Ovary (tissue), 9 donors: ENCODE measurements around the gene PPIF. TPM values are rescaled to one million over a fixed set of nuclear protein-coding genes. Genes with fewer than 3 reads are reported as not detected.
A peak's percentile ranks its signal among the peaks of the same experiment; 100 is the strongest.

ENCODE experiments used
- DNase-seq, 5 donors: peaks; one replicate each; pipeline ENCODE4 v3.0.0-alpha.2; 2019 to 2020
- H3K27ac ChIP-seq, 2 donors: fragments of 200-600 bp; one replicate each; pipeline versions ENCODE4 v1.5.1 to v1.8.0; 2019 to 2022
- H3K27me3 ChIP-seq: fragments of 200-600 bp; one replicate; pipeline ENCODE4 v1.8.0; 2022
- H3K36me3 ChIP-seq: fragments of 200-600 bp; sonication (generic); one replicate; pipeline ENCODE4 v1.5.1; 2019
- H3K4me1 ChIP-seq: one replicate; pipeline ENCODE4 v1.8.1; 2013; ENCODE audit warnings: mild to moderate bottlenecking, moderate library complexity; ENCODE audit not compliant: insufficient read depth
- H3K4me3 ChIP-seq: fragments of 200-600 bp; sonication (generic); one replicate; pipeline ENCODE4 v1.5.1; 2017
- H3K9me3 ChIP-seq, 2 donors: fragments of 200-600 bp in 1 of 2; sonication (generic) in 1 of 2; one replicate each; pipeline versions ENCODE4 v1.5.1 to v1.8.1; 2013 to 2019; ENCODE audit warnings: mild to moderate bottlenecking in 1 of 2, moderate library complexity in 1 of 2
- CTCF ChIP-seq, 3 donors: fragments of 450-650 bp in 2 of 3; fragments of 200-600 bp in 1 of 3; IDR thresholded peaks; one replicate each; pipeline versions ENCODE4 v1.5.1 to v1.8.0; 2016 to 2022; ENCODE audit warnings: antibody characterized with exemption in 3 of 3, mild to moderate bottlenecking in 1 of 3
- EP300 ChIP-seq: sonication (generic); formaldehyde crosslinking; IDR thresholded peaks from one replicate; pipeline ENCODE4 v1.6.1; 2017; ENCODE audit warnings: antibody characterized with exemption
- POLR2A ChIP-seq: fragments of 450-650 bp; IDR thresholded peaks from one replicate; pipeline ENCODE4 v1.6.1; 2017; ENCODE audit warnings: antibody characterized with exemption, mild to moderate bottlenecking, moderate library complexity
- WGBS, 3 donors: extraction: QIAGEN DNeasy Blood & Tissue Kit in 1 of 3; methylation state at CpG; one replicate each; pipeline versions ENCODE4 v1.1.5 to v1.1.7; 2013 to 2017; 5-methylcytosine and 5-hydroxymethylcytosine counted together
- intact Hi-C, 4 donors: fragments of 100-400 bp; cut with DNase I; formaldehyde crosslinking; loops; one replicate each; pipeline versions ENCODE4 v1.11.0 to v1.15.1; 2022 to 2023
- polyA plus RNA-seq, 2 donors: library from polyadenylated mRNA; stranded (reverse); fragments of 200-250 nt in 1 of 2; fragments of 350-450 nt in 1 of 2; fragmentation: Illumina TruSeq in 1 of 2; extraction: RNeasy Lipid Tissue Mini Kit (QIAGEN cat#74804) in 1 of 2; gene quantifications; one replicate each; pipeline ENCODE4 v1.2.3, GENCODE V29; 2013 to 2014
- total RNA-seq, 7 donors: library from RNA; depleted of rRNA in 2 of 7; stranded (reverse); fragments of >200 nt in 2 of 7; fragmentation: NEBNext Ultra II Directional in 3 of 7; extraction: Animal tissue kit (Norgen Biotek cat#: 25700) in 3 of 7; gene quantifications; one replicate each; pipeline versions ENCODE4 v1.1.0 to v1.2.4, GENCODE V29; 2016 to 2023
- donor health status: DM: no; HTN: no; CAD: no; lungs with moderate emphysema.
- donor health status: DM: no; HTN: no; CAD: no.
- donor health status: Bipolar disorder and iron deficiency.
- donor health status: DM: yes; HTN: yes; CAD: no.
- donor health status: DM: no; HTN: no; CAD: no.
- donor health status: DM: yes; HTN: yes; CAD: no.

PPIF gene
- total and polyA plus RNA-seq, 9 donors = 15.5 to 64.3 (median 32.3) TPM

- H3K27me3 ChIP-seq = no peaks in the 10 kb centered on the region
- H3K4me1 ChIP-seq = peaks cover 73% of the 10 kb centered on the region
- TF ChIP-seq POLR2A (no peak), CTCF (IDR thresholded peaks at IDR 0.05) (no peak), EP300 (peak; percentile 62)
- H3K27ac ChIP-seq = peak overlapping the region in 1 of 2 donors; percentile 80
- no peaks in the 10 kb centered on the region for H3K36me3 ChIP-seq
- peak; percentile 87 to 92 (median 90) for DNase-seq
- WGBS, 3 donors = 39 to 41% (median 41%) methylated on average over 22 to 23 of the region's 23 CpGs
- no peak overlapping the region for H3K4me3 ChIP-seq
- H3K9me3 ChIP-seq = no peaks in the 10 kb centered on the region
- intact Hi-C loops = loop anchor here in 1 of 4 donors (2.0 kb wide), 1 partner anchor 44 kb away; the partner anchor contains the start of gene ZCCHC24
Observed at GRCh38 chr10:79401015-79401921, 54.0 kb downstream of the PPIF start.

- TF ChIP-seq EP300 (no peak), CTCF (IDR thresholded peaks at IDR 0.05) (no peak), POLR2A (no peak)
- Histone ChIP-seq H3K36me3 (no peaks in the 10 kb centered on the region), H3K9me3 (no peaks in the 10 kb centered on the region), H3K27ac (peak overlapping the region; percentile 75 to 80), H3K4me1 (peaks cover 78% of the 10 kb centered on the region), H3K4me3 (no peak overlapping the region), H3K27me3 (no peaks in the 10 kb centered on the region)
- peak in 2 of 5 donors; percentile 26 to 30 for DNase-seq
- 95 to 99% (median 96%) methylated on average over 7 of the region's 7 CpGs for WGBS, 3 donors
- intact Hi-C loops = no loop called here
Observed at GRCh38 chr10:79402625-79402946, 55.3 kb downstream of the PPIF start.

GRCh38 chr10:79402951-79403350, 55.7 kb downstream of the PPIF start:
- intact Hi-C loops = no loop called here
- H3K9me3 ChIP-seq = no peaks in the 10 kb centered on the region
- no peak overlapping the region for H3K4me3 ChIP-seq
- TF ChIP-seq CTCF (IDR thresholded peaks at IDR 0.05) = no peak
- H3K27ac ChIP-seq = peak overlapping the region; percentile 75 to 80
- H3K36me3 ChIP-seq = no peaks in the 10 kb centered on the region
- peak in 2 of 5 donors; percentile 43 to 47 for DNase-seq
- no peaks in the 10 kb centered on the region for H3K27me3 ChIP-seq
- H3K4me1 ChIP-seq = peaks cover 77% of the 10 kb centered on the region
- WGBS, 3 donors = 62 to 68% (median 63%) methylated on average over 8 of the region's 8 CpGs

- TF ChIP-seq CTCF (IDR thresholded peaks at IDR 0.05) (no peak), POLR2A (no peak), EP300 (no peak)
- 39 to 47% (median 39%) methylated on average over 22 to 23 of the region's 23 CpGs for WGBS, 3 donors
- peaks cover 77% of the 10 kb centered on the region for H3K4me1 ChIP-seq
- no peaks in the 10 kb centered on the region for H3K9me3 ChIP-seq
- H3K27ac ChIP-seq = peak overlapping the region; percentile 75 to 80
- no peak overlapping the region for H3K4me3 ChIP-seq
- no peaks in the 10 kb centered on the region for H3K36me3 ChIP-seq
- H3K27me3 ChIP-seq = no peaks in the 10 kb centered on the region
- DNase-seq = peak in 4 of 5 donors; percentile 36 to 62 (median 46)
- intact Hi-C loops = no loop called here
Observed at GRCh38 chr10:79403441-79404230, 56.4 kb downstream of the PPIF start.
